ENCODE results near the gene TADA3.
"Not testable (repeated sequence)": the region's sequence is repeated elsewhere in the genome, so short reads cannot be mapped to it uniquely, and the experiment has no call there.

TADA3 gene

DNA sequence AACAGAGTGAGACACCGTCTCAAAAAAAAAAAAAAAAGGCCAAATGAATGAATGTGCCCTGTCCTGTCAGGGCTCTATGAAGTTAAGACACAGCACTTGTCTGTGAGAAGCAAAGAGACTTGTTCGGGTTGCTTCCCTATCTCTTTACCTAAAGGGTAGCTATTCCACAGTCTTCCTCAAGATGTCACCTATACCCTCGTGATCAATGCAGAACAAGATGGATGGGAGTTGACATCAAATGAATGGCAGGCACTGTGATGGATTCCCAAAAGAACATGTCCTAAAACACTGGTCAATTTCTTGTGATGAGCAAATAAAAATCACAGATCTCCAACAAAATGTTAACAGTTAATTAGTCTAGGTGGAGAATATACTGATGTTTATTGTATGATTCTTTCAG, 9.5 kb downstream of the TADA3 start:
- DNase-seq: no peak

DNA sequence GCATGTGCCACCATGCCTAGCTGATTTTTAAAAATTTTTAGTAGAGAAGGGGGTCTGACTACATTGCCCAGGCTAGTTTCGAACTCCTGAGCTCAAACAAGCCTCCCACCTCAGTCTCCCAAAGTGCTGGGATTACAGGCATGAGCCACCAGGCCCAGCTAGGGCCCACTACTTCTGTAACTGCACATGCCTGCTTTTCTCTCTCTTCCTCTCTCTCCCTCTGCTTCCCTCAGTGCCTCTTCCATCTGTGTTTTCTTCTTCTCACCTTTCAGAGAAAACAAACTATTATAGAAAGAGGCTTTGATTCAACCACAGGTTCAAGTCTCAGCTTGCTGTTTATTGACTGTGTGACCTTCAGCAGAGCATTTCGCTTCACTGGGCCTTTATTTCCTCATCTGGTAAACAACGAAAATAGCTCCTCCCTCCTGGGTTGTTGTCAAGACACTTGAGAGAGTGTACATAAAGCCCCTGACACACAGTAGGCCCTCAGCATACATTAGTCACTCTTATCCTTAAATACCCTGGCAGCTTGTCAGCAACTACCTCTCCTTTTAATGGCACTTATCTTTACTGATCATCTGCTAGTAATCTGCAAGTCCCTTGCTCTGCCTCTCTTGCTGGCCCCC, 10.2 kb downstream of the TADA3 start:
- no peak for DNase-seq

DNA sequence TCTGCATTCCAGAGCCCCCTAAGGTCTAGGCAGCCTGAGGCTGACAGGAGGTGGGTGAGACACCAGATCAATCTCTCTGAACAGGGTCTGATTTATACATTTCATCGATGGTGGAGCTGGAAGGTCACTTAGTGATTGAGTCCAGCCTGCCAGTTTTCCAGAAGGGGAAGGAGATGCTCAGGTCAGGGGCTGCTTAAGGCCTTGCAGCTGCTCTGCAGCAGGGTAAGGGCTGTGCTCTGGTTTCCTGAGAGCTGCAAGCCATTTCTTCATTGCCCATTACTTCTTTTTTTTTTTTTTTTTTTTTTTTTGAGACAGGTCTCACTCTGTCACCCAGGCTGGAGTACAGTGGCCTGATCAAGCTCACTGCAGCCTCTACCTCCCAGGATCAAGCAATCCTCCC, 10.7 kb downstream of the TADA3 start:
- no peak for DNase-seq

DNA sequence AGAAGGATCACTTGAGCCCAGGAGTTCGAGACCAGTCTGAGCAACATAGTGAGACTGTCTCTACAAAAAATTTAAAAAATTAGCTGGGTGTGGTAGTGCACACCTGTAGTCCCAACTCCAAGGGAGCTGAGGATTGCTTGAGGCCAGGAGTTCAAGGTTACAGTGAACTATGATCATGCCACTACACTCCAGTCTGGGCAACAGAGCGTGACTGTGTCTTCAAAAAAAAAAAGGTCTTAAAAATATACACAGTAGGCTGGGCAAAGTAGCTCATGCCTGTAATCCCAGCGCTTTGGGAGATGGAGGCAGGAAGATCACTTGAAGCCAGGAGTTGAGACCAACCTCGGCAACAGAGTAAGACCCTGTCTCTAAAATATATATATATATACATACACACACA, 11.4 kb downstream of the TADA3 start:
- no peak for DNase-seq

DNA sequence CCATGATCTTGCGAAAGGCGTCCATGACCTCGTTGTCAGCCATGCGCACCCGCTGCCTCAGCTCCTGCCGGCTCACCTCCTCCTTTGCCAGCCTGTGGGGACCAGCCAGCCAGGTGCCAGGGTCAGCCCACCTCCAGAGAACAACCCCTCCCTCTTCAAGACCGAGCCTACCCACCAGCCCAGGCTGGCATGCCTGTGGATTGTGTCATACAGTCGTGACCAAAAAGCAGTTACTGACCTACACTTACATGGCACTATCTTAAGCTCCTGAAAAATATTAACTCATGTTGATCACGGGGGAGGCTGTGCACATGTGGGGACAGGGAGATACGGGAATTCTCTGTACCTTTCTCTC, 11.8 kb downstream of the TADA3 start:
- DNase-seq: no peak

DNA sequence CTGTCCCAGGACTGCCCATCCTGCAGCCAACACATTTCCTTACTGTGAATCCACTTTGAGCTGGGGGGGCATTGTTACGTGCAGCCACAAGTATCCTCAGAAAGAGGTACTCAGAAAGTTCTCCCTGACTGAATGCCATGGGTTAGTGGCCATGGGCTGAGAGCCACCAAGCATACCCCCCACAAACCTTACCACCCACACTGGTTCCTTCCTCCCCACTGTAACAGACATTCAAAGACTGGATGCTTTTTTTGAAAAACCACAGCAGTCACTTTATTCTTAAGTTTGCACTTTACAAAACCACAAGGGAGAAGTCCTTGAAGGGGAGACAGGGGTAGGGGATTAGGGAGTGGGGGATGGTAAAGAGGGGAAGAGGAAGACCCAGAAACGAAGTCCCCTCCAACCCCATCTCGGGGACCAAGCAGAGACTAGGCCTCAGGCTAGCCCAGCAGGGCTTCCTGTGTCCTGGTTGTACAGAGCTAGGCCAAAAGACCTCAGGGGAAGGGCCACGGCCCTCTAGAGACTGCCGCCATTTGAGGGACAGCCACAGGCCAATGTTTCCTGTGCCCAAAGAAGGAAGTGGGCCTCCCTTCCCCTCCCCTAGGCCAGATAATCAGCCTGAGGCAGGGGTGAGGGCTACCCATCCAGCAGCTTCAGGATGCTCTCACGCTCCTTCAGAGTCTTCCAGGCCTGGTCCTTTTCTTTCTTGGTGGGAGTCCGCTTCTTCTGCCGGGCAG, 12.4 kb downstream of the TADA3 start:
- DNase-seq: no peak

DNA sequence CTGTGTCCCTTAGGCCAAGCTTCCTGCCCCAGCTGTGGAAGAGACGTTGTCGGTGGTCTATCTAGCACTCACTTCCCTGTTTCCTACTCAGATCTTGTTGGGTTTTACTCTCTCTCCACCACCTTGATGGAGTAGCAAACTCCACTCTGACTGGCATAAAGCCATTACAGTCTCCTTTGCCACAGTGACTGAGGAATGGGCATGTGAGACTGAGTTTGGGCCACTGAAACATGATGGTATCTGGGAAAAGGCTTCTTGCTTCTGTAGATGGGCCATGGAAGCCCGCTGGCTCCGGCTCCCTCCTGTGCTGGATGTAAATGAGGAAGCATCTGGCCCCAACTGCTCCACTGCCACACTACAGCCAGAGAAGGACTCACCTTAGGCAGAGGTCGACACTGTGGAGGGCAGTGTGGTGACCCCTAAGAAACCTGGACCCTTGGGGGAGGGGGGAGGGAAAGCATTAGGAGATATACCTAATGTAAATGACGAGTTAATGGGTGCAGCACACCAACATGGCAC, 13.1 kb downstream of the TADA3 start:
- no peak for DNase-seq

DNA sequence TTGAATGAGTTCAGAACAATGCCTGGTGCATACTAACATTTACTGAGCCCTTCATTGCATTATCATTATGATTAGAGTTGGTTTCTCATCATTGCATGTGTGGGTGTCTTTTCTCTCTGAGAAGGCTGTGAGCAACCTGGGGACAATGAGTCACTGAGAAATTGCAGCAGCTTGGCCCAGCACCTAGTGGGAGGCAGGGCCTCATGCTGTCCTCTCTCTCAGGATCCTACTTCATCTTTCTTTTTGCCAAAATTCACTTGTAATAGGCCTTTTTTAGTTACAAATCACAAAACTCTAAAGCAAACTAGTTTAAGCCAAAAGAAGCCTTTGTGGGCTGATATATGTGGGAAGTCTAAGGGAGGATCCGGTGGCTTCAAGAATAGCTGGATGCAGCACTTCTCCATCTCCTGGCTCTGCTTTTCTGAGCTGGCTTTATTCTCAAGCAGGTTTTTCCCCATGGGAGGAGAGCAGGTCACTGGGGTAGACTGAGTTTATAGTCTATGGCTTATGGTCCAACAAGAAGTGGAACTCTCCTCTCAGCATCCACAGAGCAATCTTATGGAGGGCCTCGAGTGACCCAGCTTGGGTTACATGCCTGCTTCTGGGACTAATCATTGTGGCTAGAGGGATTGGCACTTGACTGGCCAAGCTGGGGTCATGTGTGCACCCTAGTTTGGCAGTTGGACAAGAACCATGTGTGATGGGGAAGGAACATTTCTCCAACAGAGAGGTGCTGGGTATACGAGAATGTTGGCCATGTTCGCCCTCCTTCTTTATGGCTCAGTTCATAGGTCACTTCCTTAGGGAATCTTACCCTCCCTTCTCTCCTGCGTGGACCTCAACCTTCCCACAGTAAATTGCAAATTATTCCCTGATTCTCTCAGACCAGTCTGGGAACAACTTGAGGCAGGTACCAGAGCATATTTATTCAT, 13.9 kb downstream of the TADA3 start:
- DNase-seq: no peak

DNA sequence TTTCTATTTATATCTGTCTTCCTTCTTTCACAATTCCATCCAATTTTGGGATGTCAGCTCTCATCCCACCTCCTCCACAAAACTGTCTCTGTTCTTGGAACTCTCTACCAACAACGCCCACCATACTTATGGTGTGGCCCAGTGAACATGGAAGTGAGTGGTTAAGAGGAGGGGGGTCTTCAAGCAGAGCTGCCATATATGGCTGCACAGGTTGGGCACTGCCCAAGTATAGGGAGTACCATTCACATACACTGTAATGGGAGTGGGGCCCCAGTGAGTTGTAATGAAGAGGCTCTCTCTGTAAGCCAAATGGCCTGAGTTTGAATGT, 14.6 kb downstream of the TADA3 start:
- no peak for DNase-seq

DNA sequence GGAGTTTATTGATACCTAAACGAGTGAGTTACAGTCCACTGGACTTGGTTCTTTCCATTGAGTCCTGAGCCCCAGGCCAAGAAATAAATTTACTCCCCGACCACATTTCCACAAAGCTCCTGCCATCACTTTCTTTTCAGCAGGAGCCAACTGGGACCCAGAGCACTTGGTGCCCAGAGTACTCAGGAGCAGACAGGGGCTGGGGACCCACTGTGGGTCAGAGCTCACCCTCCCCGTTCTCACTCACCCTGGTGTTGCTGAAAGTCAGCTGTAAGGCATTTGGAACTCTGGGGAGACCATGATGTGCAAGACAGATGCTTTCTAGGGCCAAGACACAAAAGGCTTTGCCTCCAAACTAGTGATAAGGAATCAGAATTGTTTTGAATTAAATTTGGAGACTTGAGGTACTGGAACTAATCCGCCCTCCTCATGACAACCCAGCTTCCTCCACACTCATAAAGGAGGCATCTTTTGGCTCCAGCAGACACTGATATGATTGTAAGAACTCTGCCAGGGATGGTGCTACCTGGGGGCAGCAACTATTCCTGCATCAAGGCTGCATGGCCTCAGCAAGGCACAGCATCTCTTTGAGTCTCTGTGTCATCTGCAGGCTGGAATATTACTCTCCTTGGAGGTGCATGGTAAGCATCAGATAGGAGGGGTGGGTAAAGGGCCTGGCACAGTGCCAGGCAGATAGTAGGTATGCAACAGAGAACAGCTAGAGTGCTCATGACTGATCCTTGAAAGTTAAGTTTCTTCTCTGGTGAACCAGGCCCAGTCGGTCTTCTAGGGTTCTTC, 15.2 kb downstream of the TADA3 start:
- no peak for DNase-seq

DNA sequence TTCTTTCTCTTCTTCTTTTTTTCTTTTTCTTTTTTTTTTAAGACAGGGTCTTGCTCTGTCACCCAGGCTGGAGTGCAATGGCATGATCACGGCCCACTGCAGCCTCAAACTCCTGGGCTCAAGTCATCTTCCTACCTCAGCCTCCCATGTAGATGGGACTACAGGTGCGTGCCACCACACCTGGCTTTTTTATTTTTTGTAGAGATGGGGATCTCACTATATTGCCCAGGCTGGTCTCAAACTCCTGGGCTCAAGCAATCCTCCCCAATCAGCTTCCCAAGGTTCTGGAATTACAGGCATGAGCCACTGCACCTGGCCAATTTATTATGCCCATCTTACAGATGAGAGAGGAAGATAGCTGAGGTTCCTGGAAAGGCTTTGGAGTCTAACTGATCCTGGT, 21.3 kb downstream of the TADA3 start:
- not testable (repeated sequence) for DNase-seq

DNA sequence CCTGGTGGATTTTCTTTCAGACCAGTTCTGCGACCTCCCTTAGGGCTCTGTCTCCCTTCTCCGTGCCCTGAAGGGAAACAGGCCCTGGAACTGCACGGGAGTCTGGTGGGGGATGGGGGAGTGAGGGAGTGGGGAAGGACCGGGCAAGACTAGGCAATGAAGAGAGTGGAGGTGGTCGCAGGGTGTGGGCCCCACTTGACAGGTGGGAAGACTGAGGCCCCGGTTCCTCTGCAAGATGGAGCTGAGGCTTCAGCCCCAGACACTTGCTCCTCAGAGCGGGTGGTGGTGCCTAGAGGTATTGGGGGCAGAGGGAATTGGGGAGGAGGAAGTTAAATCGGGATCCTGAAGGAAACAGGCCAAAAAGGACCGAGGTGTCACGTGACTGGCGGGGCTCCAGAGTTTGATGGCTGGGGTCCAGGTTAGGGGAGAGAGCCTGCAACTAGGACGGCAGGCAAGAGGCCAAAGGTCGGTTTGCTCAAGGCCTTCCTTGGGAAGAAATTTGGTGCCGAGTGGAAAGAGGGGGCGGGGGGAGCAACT, 21.9 kb downstream of the TADA3 start:
- no peak for DNase-seq

DNA sequence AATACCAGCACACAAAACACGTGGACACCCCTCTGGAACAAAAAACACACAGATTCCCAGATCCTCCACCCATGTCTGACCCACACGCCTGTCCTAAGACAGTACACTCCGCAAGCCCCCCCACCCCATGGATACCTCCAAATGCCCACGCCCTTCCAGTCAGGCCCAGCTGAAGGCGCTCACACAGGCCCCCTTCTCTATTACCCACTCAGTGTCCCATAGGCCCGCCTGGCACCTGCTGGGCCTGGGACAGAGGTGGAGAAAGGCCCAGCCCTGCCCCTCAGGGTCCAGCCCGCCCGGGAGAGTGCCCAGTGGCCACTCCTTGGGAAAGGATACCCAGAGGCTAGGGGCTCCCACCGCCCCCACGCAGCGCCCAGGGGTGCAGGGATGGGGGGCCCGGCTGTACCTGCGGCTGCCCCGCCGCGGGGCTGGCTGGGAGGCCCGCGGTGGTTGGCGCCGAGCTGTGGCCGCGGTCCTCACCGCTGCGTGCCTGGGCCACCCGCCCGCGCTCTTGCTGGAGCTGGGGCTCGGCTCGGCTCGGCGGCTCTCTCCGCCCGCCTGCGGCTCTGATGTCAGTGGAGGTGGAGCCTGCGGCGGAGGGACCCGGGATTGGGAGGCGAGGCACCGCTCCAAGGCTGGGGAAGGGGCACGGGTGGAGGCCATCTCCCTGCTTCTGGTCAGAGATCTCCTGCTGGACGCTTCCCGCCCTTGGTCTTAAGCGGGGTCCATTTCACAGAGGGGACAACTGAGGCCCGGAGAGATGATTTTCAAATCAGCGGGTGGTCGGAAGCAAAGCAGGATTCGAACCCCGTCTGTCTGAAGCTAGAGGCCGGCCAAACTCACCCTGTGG, 22.6 kb downstream of the TADA3 start, which contains the start of gene CAMK1:
Gene CAMK1, minus strand, starts transcription at position 522 of the 850 bp plus-strand sequence. CDS start 2,198 bp downstream, outside the sequence.
- DNase-seq: no peak

DNA sequence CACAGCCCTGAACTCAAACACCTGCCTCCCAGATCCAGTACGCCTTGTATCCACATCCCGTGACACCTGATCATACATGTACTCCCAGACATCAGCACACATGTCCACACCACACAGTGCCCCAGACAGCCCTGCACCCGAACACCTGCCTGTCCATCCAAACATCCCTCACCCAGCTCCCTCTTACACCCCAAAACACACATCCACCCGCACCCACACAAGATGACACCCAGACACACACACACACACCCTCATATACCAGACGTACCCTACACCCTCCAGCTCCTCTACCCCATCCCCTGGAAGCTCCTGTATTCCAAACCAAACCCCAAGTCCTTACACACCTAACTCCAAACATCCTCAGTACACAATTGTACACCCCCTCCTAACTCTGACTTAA, 23.3 kb downstream of the TADA3 start:
- DNase-seq: no peak

DNA sequence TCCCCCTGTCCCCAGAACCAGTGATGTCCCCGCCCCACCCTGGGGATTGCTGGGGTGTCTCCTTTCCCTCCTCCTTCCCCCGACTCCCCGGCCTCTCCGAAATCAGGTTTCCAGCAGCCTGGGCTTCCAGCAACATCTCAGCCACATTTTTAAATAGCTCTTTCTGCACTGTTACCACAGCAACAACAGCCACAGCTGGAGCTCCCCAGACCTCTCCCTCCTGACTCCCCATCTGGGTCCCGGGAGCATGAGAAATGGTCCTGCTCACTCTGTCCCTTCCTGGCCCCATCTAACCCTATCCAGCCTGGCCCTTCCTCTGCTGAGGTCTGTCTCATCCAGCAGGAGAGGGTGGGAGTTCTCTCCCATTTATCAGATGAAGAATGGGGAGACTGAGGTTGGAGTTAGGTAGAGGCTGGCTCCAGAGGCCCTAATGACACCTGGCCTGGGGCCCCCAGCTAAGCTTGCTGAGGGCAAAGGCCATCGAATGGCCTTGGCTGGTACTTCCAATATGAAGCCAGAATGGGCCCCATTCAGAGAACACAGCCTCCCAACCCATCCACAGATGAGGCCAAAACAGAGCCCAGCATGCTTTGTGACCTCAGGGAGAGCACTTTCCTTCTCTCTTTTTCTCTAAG, 24.0 kb downstream of the TADA3 start:
- DNase-seq: no peak

DNA sequence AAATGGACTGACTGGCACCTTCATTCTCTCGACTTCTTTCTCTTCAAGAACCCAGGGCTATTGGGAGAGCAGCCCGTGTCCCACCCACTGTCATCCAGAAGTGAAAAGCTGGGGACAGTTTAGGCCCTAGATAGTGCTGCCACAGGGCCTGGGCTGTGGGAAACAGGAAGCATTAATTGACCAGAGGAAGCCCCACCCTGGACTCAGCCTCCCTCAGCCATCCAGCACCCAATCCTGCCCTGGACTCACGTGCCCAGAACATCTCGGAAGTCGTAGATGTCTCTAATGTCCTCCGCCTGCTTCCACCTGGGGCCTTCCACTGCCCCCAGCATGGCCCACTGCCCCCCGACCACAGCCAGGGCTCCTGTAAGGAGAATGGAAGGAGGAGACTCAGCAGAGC, 24.9 kb downstream of the TADA3 start:
- DNase-seq: no peak

DNA sequence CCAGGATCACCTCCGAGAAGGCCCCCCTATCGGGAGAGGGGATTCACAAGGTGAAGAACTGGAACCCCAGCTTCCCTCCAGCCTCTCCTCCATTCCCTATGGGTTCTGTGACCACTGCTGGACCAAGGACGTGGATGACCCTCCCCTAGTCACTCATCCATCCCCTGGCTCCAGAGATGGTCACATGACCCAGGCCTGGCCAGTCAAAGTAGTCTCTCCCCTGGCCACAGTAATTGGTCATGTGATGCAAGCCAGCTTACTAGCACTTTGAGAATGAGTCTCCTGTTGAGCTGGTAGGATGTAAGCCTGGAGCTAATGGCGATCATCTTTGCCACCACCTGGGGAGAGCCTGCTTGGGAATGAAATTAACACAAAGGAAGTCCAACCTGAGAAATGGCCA, 26.4 kb downstream of the TADA3 start:
- no peak for DNase-seq

DNA sequence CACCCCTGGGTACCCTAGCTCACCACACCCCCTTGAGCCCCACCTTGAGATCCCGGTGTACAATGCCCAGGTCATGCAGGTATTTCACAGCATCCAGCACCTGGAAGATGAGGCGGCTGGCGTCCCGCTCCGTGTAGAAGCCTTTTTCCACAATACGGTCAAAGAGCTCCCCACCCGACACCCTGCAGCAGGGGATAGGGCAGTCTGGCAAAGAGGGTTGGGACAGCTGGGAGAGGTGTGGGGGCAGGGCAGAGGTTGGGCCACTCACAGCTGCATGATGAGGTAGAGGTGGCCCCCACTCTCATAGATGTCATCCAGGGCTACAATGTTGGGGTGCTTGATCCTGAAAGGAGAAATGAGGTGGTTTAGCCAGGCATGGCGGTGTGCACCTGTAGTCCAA, 29.4 kb downstream of the TADA3 start:
- no peak for DNase-seq

DNA sequence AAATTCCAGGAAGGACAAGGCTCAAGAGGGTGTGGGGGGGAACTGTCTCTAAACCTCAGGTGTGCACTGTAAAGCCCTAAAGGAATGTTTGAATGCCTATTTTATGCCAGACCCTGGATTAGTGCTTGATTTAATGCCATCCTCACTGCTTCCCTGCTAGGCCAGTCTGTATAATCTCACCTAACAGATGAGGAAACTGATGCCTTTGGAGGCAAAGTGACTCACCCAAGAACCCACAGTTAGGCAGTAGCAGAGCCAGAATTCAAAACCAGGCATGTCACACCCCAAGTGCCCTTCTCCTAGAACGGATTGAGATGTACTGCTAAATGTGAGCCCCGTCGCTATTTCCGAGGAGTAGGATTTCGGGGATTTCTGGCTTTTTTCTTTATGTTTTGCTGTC, 30.4 kb downstream of the TADA3 start:
- DNase-seq: no peak

DNA sequence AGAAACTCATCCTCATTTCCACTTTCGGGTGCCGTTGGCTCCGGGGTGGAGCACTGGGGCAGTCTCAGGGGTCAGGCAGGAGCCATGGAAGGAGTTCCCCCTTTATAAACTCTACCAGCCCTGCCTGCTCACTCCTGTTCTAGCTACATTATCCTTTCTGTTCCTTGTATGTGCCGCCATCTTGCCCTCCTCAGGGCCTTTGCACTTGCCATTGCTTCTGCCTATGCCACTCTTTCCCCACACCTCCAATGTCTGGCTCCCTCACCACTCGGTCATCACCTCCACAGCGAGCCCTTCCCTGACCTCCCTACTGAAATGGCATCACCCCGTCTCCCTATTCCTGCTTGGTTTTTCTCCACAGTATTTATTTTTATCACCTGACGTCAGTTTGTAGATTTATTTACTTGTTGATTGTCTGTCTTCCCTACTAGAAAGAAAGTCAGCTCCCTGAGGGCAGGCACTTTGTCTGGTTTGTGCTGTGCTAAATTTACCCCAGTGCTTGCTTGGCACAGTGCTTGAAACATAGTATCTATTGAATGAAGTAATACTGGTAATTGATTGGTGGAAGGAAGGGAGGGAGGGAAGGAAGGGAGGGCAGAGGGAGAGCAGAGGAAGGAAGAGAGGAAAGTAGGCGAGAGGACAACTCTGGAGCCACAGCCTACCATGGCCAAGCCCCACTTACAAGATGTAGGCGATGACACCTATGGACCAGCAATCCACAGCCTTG, 31.3 kb downstream of the TADA3 start:
- DNase-seq: no peak

Data from NCI-H1092 (cell line).